Astrocyte of the hippocampus (primary cell): ENCODE results near the gene ITGAL.

Experiments
- DNase-seq: peaks from one replicate; pipeline ENCODE4 v3.0.0; 2011; ENCODE audit warnings: low read depth, low spot score

ITGAL gene

GRCh38 chr16:30567160-30567990, 94.8 kb downstream of the ITGAL start:
- peak; percentile 4 for DNase-seq

GRCh38 chr16:30567991-30568638, 95.6 kb downstream of the ITGAL start:
- no peak for DNase-seq

- DNase-seq = no peak
These were observed 96.7 kb downstream of the ITGAL start for GRCh38 chr16:30569281-30569680.

- DNase-seq = no peak
These were observed 97.4 kb downstream of the ITGAL start for GRCh38 chr16:30569746-30570635.

GRCh38 chr16:30570636-30571444, 98.3 kb downstream of the ITGAL start:
- DNase-seq = peak; percentile 62

GRCh38 chr16:30571445-30572322, 99.1 kb downstream of the ITGAL start, which contains the start of gene ZNF688:
TSS of gene ZNF688 (minus strand) at chr16:30571714. CDS start at chr16:30571629, 85 bp downstream.
- peak; percentile 97 for DNase-seq
